WTC11 (cell line): Measurements from ENCODE around the gene ZNF680. TPM values are rescaled to one million over a fixed set of nuclear protein-coding genes. Genes with fewer than 3 reads are reported as not detected.

Experiments used
- FOXK1 ChIP-seq: sonication (generic); formaldehyde crosslinking; IDR thresholded peaks from 2 replicates; pipeline ENCODE4 v1.8.0; 2022; ENCODE audit warnings: mild to moderate bottlenecking, moderate library complexity, missing genetic modification reagents
- FOXP4 ChIP-seq: sonication (generic); formaldehyde crosslinking; IDR thresholded peaks from 2 replicates; pipeline ENCODE4 v1.8.0; 2022; ENCODE audit warnings: mild to moderate bottlenecking, missing genetic modification reagents
- GABPB1 ChIP-seq: sonication (generic); formaldehyde crosslinking; IDR thresholded peaks from 2 replicates; pipeline ENCODE4 v1.8.1; 2023; ENCODE audit warnings: mild to moderate bottlenecking, missing genetic modification reagents
- HMGA2 ChIP-seq: fragments of 250-450 bp; sonication (Bioruptor Pico); IDR thresholded peaks from 2 replicates; pipeline ENCODE4 v1.4.0; 2021; ENCODE audit warnings: mild to moderate bottlenecking, moderate library complexity
- HMGXB4 ChIP-seq: sonication (generic); formaldehyde crosslinking; IDR thresholded peaks from 2 replicates; pipeline ENCODE4 v1.8.1; 2023; ENCODE audit warnings: mild to moderate bottlenecking, moderate library complexity, missing genetic modification reagents
- MYBL2 ChIP-seq: sonication (generic); formaldehyde crosslinking; IDR thresholded peaks from 2 replicates; pipeline ENCODE4 v1.8.1; 2023; ENCODE audit warnings: mild to moderate bottlenecking, moderate library complexity, missing genetic modification reagents
- OVOL2 ChIP-seq: fragments of 250-450 bp; sonication (Bioruptor Pico); IDR thresholded peaks from 2 replicates; pipeline ENCODE4 v1.9.0; 2021; ENCODE audit warnings: mild to moderate bottlenecking, borderline replicate concordance
- RELA ChIP-seq: sonication (generic); formaldehyde crosslinking; IDR thresholded peaks from 2 replicates; pipeline ENCODE4 v1.8.1; 2022; ENCODE audit warnings: missing genetic modification reagents, mild to moderate bottlenecking, borderline replicate concordance
- ZNF121 ChIP-seq: sonication (generic); formaldehyde crosslinking; IDR thresholded peaks from 2 replicates; pipeline ENCODE4 v1.8.0; 2023; ENCODE audit warnings: missing genetic modification reagents
- ZNF671 ChIP-seq: fragments of 250-450 bp; sonication (Bioruptor Pico); IDR thresholded peaks from 2 replicates; pipeline ENCODE4 v1.8.0; 2021; ENCODE audit warnings: mild to moderate bottlenecking
- total RNA-seq: library from RNA; stranded (reverse); gene quantifications from 3 replicates; pipeline ENCODE4 v1.2.3, GENCODE V29; 2021
- TF ChIP-seq, protein P1 (sequence below): sonication (generic); formaldehyde crosslinking; IDR thresholded peaks from 2 replicates; pipeline ENCODE4 v1.8.0; 2023; ENCODE audit warnings: mild to moderate bottlenecking, missing genetic modification reagents
- TF ChIP-seq, protein P2 (sequence below): sonication (generic); formaldehyde crosslinking; conservative IDR thresholded peaks from 2 replicates; pipeline ENCODE4 v1.8.1; 2023; ENCODE audit warnings: mild to moderate bottlenecking, low read depth, missing genetic modification reagents, moderate library complexity
- TF ChIP-seq, protein P3 (sequence below): sonication (generic); formaldehyde crosslinking; IDR thresholded peaks from 2 replicates; pipeline ENCODE4 v1.8.0; 2023; ENCODE audit warnings: missing genetic modification reagents, mild to moderate bottlenecking, borderline replicate concordance

Gene ZNF680
- total RNA-seq, 1 experiment from 2014 or later: 13.9 TPM

DNA sequence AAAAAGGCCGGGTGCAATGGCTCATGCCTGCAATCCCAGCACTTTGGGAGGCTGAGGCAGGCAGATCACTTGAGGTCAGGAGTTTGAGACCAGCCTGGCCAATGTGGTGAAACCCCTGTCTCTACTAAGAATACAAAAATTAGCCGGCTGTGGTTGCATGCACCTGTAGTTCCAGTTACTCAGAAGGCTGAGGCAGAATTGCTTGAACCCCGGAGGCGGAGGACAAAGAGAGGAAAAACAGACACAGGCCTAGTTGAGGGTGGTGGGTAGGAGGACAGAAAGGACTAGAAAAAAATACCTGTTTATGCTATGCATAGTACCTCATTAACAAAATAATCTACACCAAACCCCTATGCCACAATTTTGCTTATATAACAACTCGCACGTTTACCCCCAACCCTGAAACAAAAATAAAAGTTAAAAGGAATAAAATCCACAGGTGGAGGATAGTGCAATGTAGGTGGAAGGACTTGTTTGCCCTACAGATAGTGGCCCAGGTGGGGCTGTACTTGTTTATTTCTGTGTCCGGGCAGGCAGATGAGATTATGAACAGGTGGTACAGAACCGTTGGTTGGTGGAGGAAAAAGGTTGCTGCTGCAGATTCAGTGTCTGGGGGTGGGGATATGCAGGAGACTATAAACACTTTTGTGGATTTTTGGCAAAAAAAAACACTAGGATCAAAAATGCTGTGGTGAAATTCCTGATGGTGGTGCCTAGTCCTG lies 5.1 kb downstream of the ZNF680 start (continued):
- TF ChIP-seq HMGXB4 (CRISPR knock-in tag): no peak
- TF ChIP-seq, protein P1, sequence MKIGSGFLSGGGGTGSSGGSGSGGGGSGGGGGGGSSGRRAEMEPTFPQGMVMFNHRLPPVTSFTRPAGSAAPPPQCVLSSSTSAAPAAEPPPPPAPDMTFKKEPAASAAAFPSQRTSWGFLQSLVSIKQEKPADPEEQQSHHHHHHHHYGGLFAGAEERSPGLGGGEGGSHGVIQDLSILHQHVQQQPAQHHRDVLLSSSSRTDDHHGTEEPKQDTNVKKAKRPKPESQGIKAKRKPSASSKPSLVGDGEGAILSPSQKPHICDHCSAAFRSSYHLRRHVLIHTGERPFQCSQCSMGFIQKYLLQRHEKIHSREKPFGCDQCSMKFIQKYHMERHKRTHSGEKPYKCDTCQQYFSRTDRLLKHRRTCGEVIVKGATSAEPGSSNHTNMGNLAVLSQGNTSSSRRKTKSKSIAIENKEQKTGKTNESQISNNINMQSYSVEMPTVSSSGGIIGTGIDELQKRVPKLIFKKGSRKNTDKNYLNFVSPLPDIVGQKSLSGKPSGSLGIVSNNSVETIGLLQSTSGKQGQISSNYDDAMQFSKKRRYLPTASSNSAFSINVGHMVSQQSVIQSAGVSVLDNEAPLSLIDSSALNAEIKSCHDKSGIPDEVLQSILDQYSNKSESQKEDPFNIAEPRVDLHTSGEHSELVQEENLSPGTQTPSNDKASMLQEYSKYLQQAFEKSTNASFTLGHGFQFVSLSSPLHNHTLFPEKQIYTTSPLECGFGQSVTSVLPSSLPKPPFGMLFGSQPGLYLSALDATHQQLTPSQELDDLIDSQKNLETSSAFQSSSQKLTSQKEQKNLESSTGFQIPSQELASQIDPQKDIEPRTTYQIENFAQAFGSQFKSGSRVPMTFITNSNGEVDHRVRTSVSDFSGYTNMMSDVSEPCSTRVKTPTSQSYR (CRISPR knock-in tag): no peak
- no peak for TF ChIP-seq RELA (CRISPR knock-in tag)
- TF ChIP-seq OVOL2: no peak
- TF ChIP-seq ZNF671: no peak
- TF ChIP-seq, protein P2, sequence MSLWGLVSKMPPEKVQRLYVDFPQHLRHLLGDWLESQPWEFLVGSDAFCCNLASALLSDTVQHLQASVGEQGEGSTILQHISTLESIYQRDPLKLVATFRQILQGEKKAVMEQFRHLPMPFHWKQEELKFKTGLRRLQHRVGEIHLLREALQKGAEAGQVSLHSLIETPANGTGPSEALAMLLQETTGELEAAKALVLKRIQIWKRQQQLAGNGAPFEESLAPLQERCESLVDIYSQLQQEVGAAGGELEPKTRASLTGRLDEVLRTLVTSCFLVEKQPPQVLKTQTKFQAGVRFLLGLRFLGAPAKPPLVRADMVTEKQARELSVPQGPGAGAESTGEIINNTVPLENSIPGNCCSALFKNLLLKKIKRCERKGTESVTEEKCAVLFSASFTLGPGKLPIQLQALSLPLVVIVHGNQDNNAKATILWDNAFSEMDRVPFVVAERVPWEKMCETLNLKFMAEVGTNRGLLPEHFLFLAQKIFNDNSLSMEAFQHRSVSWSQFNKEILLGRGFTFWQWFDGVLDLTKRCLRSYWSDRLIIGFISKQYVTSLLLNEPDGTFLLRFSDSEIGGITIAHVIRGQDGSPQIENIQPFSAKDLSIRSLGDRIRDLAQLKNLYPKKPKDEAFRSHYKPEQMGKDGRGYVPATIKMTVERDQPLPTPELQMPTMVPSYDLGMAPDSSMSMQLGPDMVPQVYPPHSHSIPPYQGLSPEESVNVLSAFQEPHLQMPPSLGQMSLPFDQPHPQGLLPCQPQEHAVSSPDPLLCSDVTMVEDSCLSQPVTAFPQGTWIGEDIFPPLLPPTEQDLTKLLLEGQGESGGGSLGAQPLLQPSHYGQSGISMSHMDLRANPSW: no peak
- TF ChIP-seq ZNF121 (CRISPR knock-in tag): no peak
- TF ChIP-seq GABPB1 (CRISPR knock-in tag): no peak
- no peak for TF ChIP-seq MYBL2
- TF ChIP-seq, protein P3, sequence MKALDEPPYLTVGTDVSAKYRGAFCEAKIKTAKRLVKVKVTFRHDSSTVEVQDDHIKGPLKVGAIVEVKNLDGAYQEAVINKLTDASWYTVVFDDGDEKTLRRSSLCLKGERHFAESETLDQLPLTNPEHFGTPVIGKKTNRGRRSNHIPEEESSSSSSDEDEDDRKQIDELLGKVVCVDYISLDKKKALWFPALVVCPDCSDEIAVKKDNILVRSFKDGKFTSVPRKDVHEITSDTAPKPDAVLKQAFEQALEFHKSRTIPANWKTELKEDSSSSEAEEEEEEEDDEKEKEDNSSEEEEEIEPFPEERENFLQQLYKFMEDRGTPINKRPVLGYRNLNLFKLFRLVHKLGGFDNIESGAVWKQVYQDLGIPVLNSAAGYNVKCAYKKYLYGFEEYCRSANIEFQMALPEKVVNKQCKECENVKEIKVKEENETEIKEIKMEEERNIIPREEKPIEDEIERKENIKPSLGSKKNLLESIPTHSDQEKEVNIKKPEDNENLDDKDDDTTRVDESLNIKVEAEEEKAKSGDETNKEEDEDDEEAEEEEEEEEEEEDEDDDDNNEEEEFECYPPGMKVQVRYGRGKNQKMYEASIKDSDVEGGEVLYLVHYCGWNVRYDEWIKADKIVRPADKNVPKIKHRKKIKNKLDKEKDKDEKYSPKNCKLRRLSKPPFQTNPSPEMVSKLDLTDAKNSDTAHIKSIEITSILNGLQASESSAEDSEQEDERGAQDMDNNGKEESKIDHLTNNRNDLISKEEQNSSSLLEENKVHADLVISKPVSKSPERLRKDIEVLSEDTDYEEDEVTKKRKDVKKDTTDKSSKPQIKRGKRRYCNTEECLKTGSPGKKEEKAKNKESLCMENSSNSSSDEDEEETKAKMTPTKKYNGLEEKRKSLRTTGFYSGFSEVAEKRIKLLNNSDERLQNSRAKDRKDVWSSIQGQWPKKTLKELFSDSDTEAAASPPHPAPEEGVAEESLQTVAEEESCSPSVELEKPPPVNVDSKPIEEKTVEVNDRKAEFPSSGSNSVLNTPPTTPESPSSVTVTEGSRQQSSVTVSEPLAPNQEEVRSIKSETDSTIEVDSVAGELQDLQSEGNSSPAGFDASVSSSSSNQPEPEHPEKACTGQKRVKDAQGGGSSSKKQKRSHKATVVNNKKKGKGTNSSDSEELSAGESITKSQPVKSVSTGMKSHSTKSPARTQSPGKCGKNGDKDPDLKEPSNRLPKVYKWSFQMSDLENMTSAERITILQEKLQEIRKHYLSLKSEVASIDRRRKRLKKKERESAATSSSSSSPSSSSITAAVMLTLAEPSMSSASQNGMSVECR (CRISPR knock-in tag): no peak
- TF ChIP-seq FOXP4: no peak
- TF ChIP-seq FOXK1 (CRISPR knock-in tag): no peak
- no peak for TF ChIP-seq HMGA2 (CRISPR knock-in tag)
